Prostate gland (tissue), 2 donors: ENCODE measurements around the gene TP53BP2.
"Not testable (repeated sequence)": the region's sequence is repeated elsewhere in the genome, so short reads cannot be mapped to it uniquely, and the experiment has no call there.

Experiments
- POLR2A ChIP-seq: fragments of 450-650 bp; IDR thresholded peaks from one replicate; pipeline ENCODE4 v1.6.1; 2016; ENCODE audit warnings: antibody characterized with exemption, mild to moderate bottlenecking
- POLR2AphosphoS5 ChIP-seq: sonication (generic); formaldehyde crosslinking; IDR thresholded peaks from one replicate; pipeline ENCODE4 v1.6.1; 2017; ENCODE audit warnings: antibody characterized with exemption
- TF ChIP-seq, protein P1 (sequence below), 4 experiments: fragments of 200-600 bp in 2 of 4; fragments of 450-650 bp in 2 of 4; sonication (generic) in 2 of 4; IDR thresholded peaks; 1 replicate in 3 of 4; 2 replicates in 1 of 4; pipeline ENCODE4 v1.5.1; 2016 to 2019; ENCODE audit warnings: antibody characterized with exemption in 4 of 4, mild to moderate bottlenecking in 2 of 4, moderate library complexity in 2 of 4

DNA sequence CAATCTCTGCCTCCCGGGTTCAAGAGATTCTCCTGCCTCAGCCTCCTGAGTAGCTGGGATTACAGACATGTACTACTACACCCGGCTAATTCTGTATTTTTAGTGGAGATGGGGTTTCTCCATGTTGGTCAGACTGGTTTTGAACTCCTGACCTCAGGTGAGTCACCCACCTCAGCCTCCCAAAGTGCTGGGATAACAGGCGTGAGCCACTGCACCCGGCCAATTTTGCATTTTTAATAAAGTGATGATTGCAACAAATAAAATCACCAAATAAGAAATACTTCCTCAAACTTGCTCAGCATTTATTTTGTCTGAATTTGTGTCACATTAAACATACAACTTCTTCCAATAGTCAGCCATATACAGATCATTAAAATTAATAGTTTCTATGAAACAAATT is 35.8 kb downstream of the TP53BP2 start:
- TF ChIP-seq POLR2AphosphoS5, POLR2A: not testable (repeated sequence)
- TF ChIP-seq, protein P1, sequence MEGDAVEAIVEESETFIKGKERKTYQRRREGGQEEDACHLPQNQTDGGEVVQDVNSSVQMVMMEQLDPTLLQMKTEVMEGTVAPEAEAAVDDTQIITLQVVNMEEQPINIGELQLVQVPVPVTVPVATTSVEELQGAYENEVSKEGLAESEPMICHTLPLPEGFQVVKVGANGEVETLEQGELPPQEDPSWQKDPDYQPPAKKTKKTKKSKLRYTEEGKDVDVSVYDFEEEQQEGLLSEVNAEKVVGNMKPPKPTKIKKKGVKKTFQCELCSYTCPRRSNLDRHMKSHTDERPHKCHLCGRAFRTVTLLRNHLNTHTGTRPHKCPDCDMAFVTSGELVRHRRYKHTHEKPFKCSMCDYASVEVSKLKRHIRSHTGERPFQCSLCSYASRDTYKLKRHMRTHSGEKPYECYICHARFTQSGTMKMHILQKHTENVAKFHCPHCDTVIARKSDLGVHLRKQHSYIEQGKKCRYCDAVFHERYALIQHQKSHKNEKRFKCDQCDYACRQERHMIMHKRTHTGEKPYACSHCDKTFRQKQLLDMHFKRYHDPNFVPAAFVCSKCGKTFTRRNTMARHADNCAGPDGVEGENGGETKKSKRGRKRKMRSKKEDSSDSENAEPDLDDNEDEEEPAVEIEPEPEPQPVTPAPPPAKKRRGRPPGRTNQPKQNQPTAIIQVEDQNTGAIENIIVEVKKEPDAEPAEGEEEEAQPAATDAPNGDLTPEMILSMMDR (IDR thresholded peaks at IDR 0.05) = not testable (repeated sequence)
